Breast epithelium (tissue), 3 donors: ENCODE measurements around the gene FAM107A.

Experiments used
- CTCF ChIP-seq, 3 donors: fragments of 450-650 bp; IDR thresholded peaks; one replicate each; pipeline ENCODE4 v1.5.1; 2016 to 2017; ENCODE audit warnings: antibody characterized with exemption in 3 of 3, mild to moderate bottlenecking in 3 of 3, moderate library complexity in 3 of 3
- POLR2A ChIP-seq: fragments of 450-650 bp; IDR thresholded peaks from one replicate; pipeline ENCODE4 v1.6.1; 2016; ENCODE audit warnings: antibody characterized with exemption, mild to moderate bottlenecking, moderate library complexity

GRCh38 chr3:58539626-58540025 lies 37.6 kb downstream of the FAM107A start:
- TF ChIP-seq CTCF (IDR thresholded peaks at IDR 0.05) (no peak), POLR2A (no peak)
